CD4-positive, alpha-beta T cell (primary cell): ENCODE data around the gene MAST4. TPM values are rescaled to one million over a fixed set of nuclear protein-coding genes. Genes with fewer than 3 reads are reported as not detected.

Experiments
- ATAC-seq: fragments of 200-7000 bp; cut with Tn5 transposase; one replicate; pipeline ENCODE4 v1.10.0; 2022; ENCODE audit warnings: mild to moderate bottlenecking; ENCODE audit not compliant: poor library complexity
- CTCF ChIA-PET: fragments of 350-600 bp; sonication (Branson Sonifier 250); formaldehyde crosslinking; loops from one replicate; lab custom pipeline; 2021; ENCODE audit warnings: antibody characterized with exemption, inconsistent platforms; lab: Charles Lee
- POLR2A ChIA-PET: fragments of 350-600 bp; sonication (Branson Sonifier 250); formaldehyde crosslinking; loops from one replicate; lab custom pipeline; 2021; ENCODE audit warnings: antibody characterized with exemption, inconsistent platforms; lab: Charles Lee
- DNase-seq, 14 experiments: peaks; one replicate each; pipeline ENCODE4 v3.0.0-alpha.2; 2013 to 2020; ENCODE audit warnings: mixed read lengths in 2 of 14
- H3K27ac ChIP-seq, 2 donors: one replicate each; pipeline versions ENCODE4 v1.5.1 to v1.7.0; 2013; ENCODE audit warnings: low read length in 2 of 2, low read depth in 1 of 2, mild to moderate bottlenecking in 1 of 2
- H3K27me3 ChIP-seq, 2 experiments: 1 replicate in 1 of 2; 2 replicates in 1 of 2; pipeline versions ENCODE4 v1.6.1 to v1.7.0; 2013; ENCODE audit warnings: low read length in 2 of 2, control low read depth in 1 of 2, mild to moderate bottlenecking in 1 of 2, moderate library complexity in 1 of 2; ENCODE audit not compliant: insufficient read depth in 2 of 2, control insufficient read depth in 1 of 2
- H3K36me3 ChIP-seq: one replicate; pipeline ENCODE4 v1.6.1; 2013; ENCODE audit warnings: low read length, control low read depth; ENCODE audit not compliant: insufficient read depth
- H3K4me1 ChIP-seq: one replicate; pipeline ENCODE4 v1.6.1; 2013; ENCODE audit warnings: low read length, control low read depth; ENCODE audit not compliant: insufficient read depth
- H3K4me3 ChIP-seq: one replicate; pipeline ENCODE4 v1.5.1; 2013; ENCODE audit warnings: mild to moderate bottlenecking, low read length, moderate library complexity
- H3K9me3 ChIP-seq, 2 experiments: 1 replicate in 1 of 2; 2 replicates in 1 of 2; pipeline versions ENCODE4 v1.6.1 to v1.7.0; 2013; ENCODE audit warnings: low read length in 2 of 2, mild to moderate bottlenecking in 2 of 2, control low read depth in 1 of 2, moderate library complexity in 1 of 2; ENCODE audit not compliant: control insufficient read depth in 1 of 2, insufficient read depth in 1 of 2
- H3K27ac Mint-ChIP-seq: one replicate; pipeline ENCODE4 v1.8.0; 2020; ENCODE audit warnings: mixed read lengths
- H3K27me3 Mint-ChIP-seq: one replicate; pipeline ENCODE4 v1.8.0; 2021; ENCODE audit warnings: mixed read lengths
- H3K36me3 Mint-ChIP-seq: one replicate; pipeline ENCODE4 v1.8.0; 2021; ENCODE audit warnings: low read depth, mixed read lengths
- H3K4me1 Mint-ChIP-seq: one replicate; pipeline ENCODE4 v1.8.0; 2021; ENCODE audit warnings: low read depth, mixed read lengths
- H3K4me3 Mint-ChIP-seq: one replicate; pipeline ENCODE4 v1.8.0; 2020; ENCODE audit warnings: mild to moderate bottlenecking, mixed read lengths
- H3K9me3 Mint-ChIP-seq: one replicate; pipeline ENCODE4 v1.8.0; 2020; ENCODE audit warnings: mixed read lengths
- intact Hi-C, 2 experiments: fragments of 100-400 bp; cut with DNase I in 1 of 2; cut with micrococcal nuclease in 1 of 2; formaldehyde crosslinking; loops; one replicate each; pipeline versions ENCODE4 v1.15.1 to v1.9.0; 2023 to 2025; cut with DNase I, micrococcal nuclease
- total RNA-seq, 174 experiments: library from RNA in 2 of 174; stranded (reverse) in 2 of 174; gene quantifications; one replicate each; pipeline ENCODE4 v1.2.3 and lab custom pipeline; 2021 to 2026
- TF ChIP-seq, protein P1 (sequence below): fragments of 200-600 bp; IDR thresholded peaks from one replicate; pipeline ENCODE4 v1.8.0; 2022; ENCODE audit warnings: antibody characterized with exemption, mild to moderate bottlenecking

Gene MAST4
- total RNA-seq, 2 experiments from 2014 or later = 21.3 to 21.6 TPM

DNA sequence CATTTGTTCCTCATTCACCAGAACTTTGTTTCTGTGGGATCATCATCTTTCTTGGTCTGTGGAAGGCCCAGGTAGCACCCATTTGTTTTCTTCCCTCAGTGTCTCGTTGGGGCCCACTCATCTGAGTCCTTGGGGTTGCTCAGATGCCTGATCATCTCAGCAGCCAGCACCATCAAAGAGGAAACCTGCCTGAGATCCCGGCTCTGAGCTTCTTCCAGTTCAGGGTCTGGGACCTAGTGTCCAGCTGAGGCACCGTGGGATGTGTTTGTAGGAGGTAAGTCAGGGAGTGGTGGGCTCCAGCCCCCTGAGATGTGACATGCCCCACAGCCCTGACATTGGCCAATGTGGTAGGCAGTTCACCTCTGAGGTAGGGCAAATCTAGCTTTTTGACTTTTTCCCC is 609.8 kb downstream of the MAST4 start:
- no peak for ATAC-seq
- Histone ChIP-seq H3K27me3 (no peaks in the 10 kb centered on the region), H3K4me1 (peaks cover 78% of the 10 kb centered on the region), H3K36me3 (no peaks in the 10 kb centered on the region), H3K27ac (peak overlapping the region; percentile 63), H3K9me3 (peaks cover 0 to 4% of the 10 kb centered on the region in 2 experiments), H3K4me3 (no peak overlapping the region)
- ChIA-PET CTCF (interaction anchor here (1.2 to 8.1 kb wide), 5 partner anchors 17 to 49 kb away, joined by 3 to 74 read pairs (median 5); no protein-coding TSS in a partner anchor), POLR2A (interaction anchor here (0.8 to 8.2 kb wide), 7 partner anchors 10 to 1080 kb away, joined by 3 to 275 read pairs (median 9); no protein-coding TSS in a partner anchor)
- TF ChIP-seq, protein P1, sequence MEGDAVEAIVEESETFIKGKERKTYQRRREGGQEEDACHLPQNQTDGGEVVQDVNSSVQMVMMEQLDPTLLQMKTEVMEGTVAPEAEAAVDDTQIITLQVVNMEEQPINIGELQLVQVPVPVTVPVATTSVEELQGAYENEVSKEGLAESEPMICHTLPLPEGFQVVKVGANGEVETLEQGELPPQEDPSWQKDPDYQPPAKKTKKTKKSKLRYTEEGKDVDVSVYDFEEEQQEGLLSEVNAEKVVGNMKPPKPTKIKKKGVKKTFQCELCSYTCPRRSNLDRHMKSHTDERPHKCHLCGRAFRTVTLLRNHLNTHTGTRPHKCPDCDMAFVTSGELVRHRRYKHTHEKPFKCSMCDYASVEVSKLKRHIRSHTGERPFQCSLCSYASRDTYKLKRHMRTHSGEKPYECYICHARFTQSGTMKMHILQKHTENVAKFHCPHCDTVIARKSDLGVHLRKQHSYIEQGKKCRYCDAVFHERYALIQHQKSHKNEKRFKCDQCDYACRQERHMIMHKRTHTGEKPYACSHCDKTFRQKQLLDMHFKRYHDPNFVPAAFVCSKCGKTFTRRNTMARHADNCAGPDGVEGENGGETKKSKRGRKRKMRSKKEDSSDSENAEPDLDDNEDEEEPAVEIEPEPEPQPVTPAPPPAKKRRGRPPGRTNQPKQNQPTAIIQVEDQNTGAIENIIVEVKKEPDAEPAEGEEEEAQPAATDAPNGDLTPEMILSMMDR = no peak
- Mint-ChIP-seq H3K4me1 (peaks cover 89% of the 10 kb centered on the region), H3K4me3 (peak overlapping the region; percentile 44), H3K36me3 (peaks cover 6% of the 10 kb centered on the region), H3K27ac (peak overlapping the region; percentile 90), H3K9me3 (peaks cover 6% of the 10 kb centered on the region), H3K27me3 (no peaks in the 10 kb centered on the region)
- intact Hi-C loops = loop anchor here (2.0 kb wide), 2 partner anchors 19 to 201 kb away; no protein-coding TSS in a partner anchor
- no peak for DNase-seq

DNA sequence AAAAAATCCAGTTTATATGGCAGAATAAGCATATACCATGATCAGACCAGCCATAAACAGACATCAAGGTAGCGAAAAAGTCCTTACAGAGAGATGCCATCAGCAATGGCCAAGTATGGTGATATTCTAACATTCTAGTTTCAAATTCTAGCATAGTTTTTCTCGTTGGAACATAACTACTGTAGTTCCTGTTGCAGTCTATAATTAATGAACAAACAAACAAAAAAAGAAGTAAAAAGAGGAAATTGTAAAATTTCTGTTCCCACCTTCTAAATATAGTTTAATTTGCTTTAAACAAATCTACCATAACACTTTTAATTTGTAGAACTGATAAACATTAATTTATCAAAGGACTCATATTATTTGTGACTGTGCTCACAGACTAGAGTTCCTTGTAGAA is 610.3 kb downstream of the MAST4 start:
- no peak for ATAC-seq
- CTCF ChIA-PET = interaction anchor here (0.8 to 8.1 kb wide), 7 partner anchors 9 to 1080 kb away, joined by 3 to 74 read pairs (median 5); no protein-coding TSS in a partner anchor
- H3K4me3 ChIP-seq = no peak overlapping the region

DNA sequence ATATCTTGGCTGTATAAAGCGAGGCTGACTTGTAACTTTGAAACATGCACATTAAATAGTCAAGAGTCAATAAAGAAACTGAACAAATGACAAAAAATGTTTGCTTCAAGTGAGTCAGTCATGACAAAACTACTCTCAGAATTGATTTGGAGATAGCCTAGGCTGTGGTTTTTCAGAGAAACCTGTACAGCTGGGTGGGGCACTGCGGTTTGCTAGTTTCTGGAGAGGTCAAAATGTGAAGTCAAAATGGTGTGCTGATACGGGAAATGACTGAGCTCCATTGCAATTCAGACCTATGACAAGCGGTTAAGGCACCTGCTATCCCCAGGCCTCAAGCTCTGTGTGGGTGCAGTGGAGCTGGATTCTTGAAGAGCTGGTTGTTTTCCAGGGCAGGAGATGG is 610.7 kb downstream of the MAST4 start:
- peak overlapping the region; percentile 63 for H3K27ac ChIP-seq
- POLR2A ChIA-PET = interaction anchor here (0.6 to 8.2 kb wide), 11 partner anchors 9 to 1049 kb away, joined by 3 to 275 read pairs (median 4); no protein-coding TSS in a partner anchor
- H3K4me3 ChIP-seq = no peak overlapping the region
- DNase-seq (peak; percentile 64 to 96 (median 78)), ATAC-seq (peak; percentile 86)
- peaks cover 79% of the 10 kb centered on the region for H3K4me1 Mint-ChIP-seq
- peak overlapping the region; percentile 44 for H3K4me3 Mint-ChIP-seq
- intact Hi-C loops = loop anchor here (1.0 to 2.0 kb wide), 2 partner anchors 41 to 202 kb away; no protein-coding TSS in a partner anchor
- no peaks in the 10 kb centered on the region for H3K36me3 ChIP-seq
- CTCF ChIA-PET = interaction anchor here (0.7 to 8.1 kb wide), 8 partner anchors 9 to 1080 kb away, joined by 3 to 74 read pairs (median 4); no protein-coding TSS in a partner anchor
- no peaks in the 10 kb centered on the region for H3K27me3 ChIP-seq
- TF ChIP-seq, protein P1 = no peak
- peaks cover 3% of the 10 kb centered on the region for H3K36me3 Mint-ChIP-seq
- peaks cover 70% of the 10 kb centered on the region for H3K4me1 ChIP-seq
- no peaks in the 10 kb centered on the region for H3K9me3 ChIP-seq
- peak overlapping the region; percentile 90 for H3K27ac Mint-ChIP-seq
- H3K27me3 Mint-ChIP-seq = no peaks in the 10 kb centered on the region
- H3K9me3 Mint-ChIP-seq = peaks cover 2% of the 10 kb centered on the region

More for the DNA sequence above, 610.3 kb downstream of the MAST4 start:
- Histone ChIP-seq H3K9me3 (no peaks in the 10 kb centered on the region), H3K27ac (peak overlapping the region; percentile 63), H3K4me1 (peaks cover 75% of the 10 kb centered on the region), H3K36me3 (no peaks in the 10 kb centered on the region), H3K27me3 (no peaks in the 10 kb centered on the region)
- Mint-ChIP-seq H3K4me1 (peaks cover 84% of the 10 kb centered on the region), H3K36me3 (peaks cover 3% of the 10 kb centered on the region), H3K9me3 (peaks cover 2% of the 10 kb centered on the region), H3K27me3 (no peaks in the 10 kb centered on the region), H3K4me3 (peak overlapping the region; percentile 44), H3K27ac (peak overlapping the region; percentile 90)
- TF ChIP-seq, protein P1 = no peak
- DNase-seq = no peak
- POLR2A ChIA-PET = interaction anchor here (1.0 to 8.2 kb wide), 9 partner anchors 9 to 1080 kb away, joined by 3 to 275 read pairs (median 6); no protein-coding TSS in a partner anchor
- intact Hi-C loops = loop anchor here in 1 of 2 experiments (2.0 kb wide), 1 partner anchor 202 kb away; no protein-coding TSS in a partner anchor
